HAP-1 (cell line): ENCODE data around the gene GULP1.
"Not testable (repeated sequence)": the region's sequence is repeated elsewhere in the genome, so short reads cannot be mapped to it uniquely, and the experiment has no call there.

Source experiments
- DNase-seq, 2 experiments: peaks; one replicate each; pipeline ENCODE4 v3.0.0-alpha.2; 2016 to 2020; ENCODE audit warnings: low spot score in 2 of 2
- H3K27me3 ChIP-seq: fragments of 250-450 bp; sonication (Bioruptor Pico); 2 replicates; pipeline ENCODE4 v1.5.1; 2020; ENCODE audit warnings: low read depth, mild to moderate bottlenecking, moderate library complexity
- H3K36me3 ChIP-seq: fragments of 250-450 bp; sonication (Bioruptor Pico); replicated peaks from 2 replicates; pipeline ENCODE4 v1.5.1; 2020; ENCODE audit warnings: mild to moderate bottlenecking
- H3K4me1 ChIP-seq: fragments of 250-450 bp; sonication (Bioruptor Pico); 2 replicates; pipeline ENCODE4 v1.5.1; 2020; ENCODE audit warnings: mild to moderate bottlenecking
- H3K4me3 ChIP-seq: fragments of 250-450 bp; sonication (Bioruptor Pico); 2 replicates; pipeline ENCODE4 v1.5.1; 2020; ENCODE audit warnings: mild to moderate bottlenecking, moderate library complexity
- H3K9me3 ChIP-seq: fragments of 250-450 bp; sonication (Bioruptor Pico); 2 replicates; pipeline ENCODE4 v1.5.1; 2020; ENCODE audit warnings: mild to moderate bottlenecking, moderate library complexity
- in situ Hi-C: fragments of 300-500 bp; cut with MboI; formaldehyde crosslinking; loops from 3 replicates; pipeline ENCODE4 v1.14.3; 2020; ENCODE audit warnings: low sequenced_read_pairs, inconsistent platforms, mixed read lengths

The GULP1 gene

DNA sequence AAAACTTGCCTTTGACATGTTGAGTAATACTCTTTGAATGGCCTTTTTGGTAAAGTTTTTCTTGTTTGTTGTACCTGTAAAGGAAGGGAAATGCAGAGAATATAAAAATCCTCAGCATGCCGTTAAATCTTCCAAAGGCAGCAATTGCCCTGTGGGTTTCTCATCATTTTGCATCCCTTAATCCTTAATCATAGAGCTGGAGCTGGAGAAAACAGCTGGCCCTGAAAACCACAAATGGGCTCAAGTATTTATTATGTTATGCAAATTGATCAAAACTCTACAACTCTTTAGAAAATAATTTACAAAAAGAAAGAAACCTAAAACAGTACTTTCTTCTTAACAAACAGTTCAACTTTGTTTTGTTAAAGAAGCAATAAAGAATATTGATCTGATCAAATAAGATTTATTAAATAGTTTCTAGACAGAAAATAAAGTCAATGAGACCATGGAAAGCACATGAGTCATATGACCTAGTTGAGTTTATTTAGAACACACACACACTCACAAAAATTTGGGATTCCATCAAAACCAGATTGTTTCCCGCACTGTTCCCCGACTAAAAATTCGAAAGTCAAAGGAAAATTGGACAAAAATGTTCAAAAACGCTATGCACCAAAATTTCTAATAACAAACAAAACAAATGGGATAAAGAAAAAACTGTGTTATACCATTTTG, 309.0 kb downstream of the GULP1 start:
- peak; percentile 31 to 51 for DNase-seq
- Histone ChIP-seq H3K36me3 (no peaks in the 10 kb centered on the region), H3K27me3 (no peaks in the 10 kb centered on the region), H3K9me3 (no peaks in the 10 kb centered on the region), H3K4me3 (no peak overlapping the region), H3K4me1 (peaks cover 17% of the 10 kb centered on the region)
- in situ Hi-C loops, result no loop called here

DNA sequence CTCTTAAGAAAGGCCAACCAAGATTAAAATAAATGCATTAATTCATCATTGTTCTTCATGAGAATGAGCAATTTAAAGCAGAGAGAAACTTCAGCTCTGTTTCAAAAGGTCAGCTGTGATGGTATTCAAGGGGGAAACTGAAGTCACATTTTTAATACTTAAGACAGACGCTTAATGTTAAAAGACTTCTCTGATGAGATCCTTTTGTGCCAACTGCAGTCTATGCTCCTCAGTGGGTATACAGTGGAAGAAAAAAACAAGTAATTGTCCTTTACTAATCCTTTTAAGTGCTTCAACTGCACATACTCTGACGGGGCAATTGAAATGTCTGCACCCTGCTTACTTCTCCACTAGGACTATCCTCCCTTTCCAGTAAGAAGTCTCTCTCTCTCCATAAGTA, 309.7 kb downstream of the GULP1 start:
- DNase-seq, result peak; percentile 24 to 75
- H3K9me3 ChIP-seq, result no peaks in the 10 kb centered on the region
- no peak overlapping the region for H3K4me3 ChIP-seq
- no peaks in the 10 kb centered on the region for H3K36me3 ChIP-seq
- H3K4me1 ChIP-seq, result peaks cover 17% of the 10 kb centered on the region
- no peaks in the 10 kb centered on the region for H3K27me3 ChIP-seq
- in situ Hi-C loops, result no loop called here

DNA sequence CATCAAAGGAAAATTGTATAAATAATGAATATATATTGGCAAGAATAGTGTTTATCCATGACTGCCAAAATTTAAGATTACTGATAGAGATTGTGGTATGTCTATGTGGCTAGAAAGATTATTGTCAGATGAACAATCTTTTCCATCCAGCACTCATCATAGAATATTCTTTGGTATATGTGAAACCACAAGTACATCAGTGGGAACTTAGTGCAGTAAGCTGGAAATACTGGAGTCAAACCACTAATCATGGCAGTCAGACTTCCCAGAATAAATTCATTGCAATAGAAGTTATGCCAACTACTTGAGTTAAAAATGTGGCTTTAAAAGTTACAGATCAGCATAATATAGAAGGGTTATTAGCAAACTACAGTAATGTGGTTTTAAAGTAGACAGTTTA, 310.3 kb downstream of the GULP1 start:
- Histone ChIP-seq H3K36me3 (no peaks in the 10 kb centered on the region), H3K9me3 (no peaks in the 10 kb centered on the region), H3K4me3 (no peak overlapping the region), H3K4me1 (peaks cover 17% of the 10 kb centered on the region), H3K27me3 (no peaks in the 10 kb centered on the region)
- DNase-seq, result no peak
- in situ Hi-C loops, result no loop called here

DNA sequence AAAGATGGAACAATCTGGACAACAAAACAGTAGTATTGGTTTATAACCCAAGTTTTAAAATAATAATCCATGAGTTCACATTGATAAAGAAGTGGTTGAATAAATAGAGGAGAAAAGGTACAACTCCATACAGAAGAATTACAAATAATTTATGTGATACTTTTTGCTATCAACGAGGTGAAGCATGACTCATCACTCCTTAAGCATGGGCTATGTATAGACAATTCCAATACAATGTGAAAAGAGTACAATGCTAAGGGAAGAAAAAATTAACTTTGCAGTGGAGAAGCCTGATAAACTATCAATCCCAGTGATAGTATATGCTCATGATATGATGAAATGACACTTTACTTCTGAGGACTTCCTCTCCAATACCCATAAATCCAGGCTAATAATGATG, 312.9 kb downstream of the GULP1 start:
- Histone ChIP-seq H3K9me3 (no peaks in the 10 kb centered on the region), H3K4me1 (peaks cover 17% of the 10 kb centered on the region), H3K36me3 (no peaks in the 10 kb centered on the region), H3K4me3 (no peak overlapping the region), H3K27me3 (no peaks in the 10 kb centered on the region)
- in situ Hi-C loops, result no loop called here
- DNase-seq, result no peak

DNA sequence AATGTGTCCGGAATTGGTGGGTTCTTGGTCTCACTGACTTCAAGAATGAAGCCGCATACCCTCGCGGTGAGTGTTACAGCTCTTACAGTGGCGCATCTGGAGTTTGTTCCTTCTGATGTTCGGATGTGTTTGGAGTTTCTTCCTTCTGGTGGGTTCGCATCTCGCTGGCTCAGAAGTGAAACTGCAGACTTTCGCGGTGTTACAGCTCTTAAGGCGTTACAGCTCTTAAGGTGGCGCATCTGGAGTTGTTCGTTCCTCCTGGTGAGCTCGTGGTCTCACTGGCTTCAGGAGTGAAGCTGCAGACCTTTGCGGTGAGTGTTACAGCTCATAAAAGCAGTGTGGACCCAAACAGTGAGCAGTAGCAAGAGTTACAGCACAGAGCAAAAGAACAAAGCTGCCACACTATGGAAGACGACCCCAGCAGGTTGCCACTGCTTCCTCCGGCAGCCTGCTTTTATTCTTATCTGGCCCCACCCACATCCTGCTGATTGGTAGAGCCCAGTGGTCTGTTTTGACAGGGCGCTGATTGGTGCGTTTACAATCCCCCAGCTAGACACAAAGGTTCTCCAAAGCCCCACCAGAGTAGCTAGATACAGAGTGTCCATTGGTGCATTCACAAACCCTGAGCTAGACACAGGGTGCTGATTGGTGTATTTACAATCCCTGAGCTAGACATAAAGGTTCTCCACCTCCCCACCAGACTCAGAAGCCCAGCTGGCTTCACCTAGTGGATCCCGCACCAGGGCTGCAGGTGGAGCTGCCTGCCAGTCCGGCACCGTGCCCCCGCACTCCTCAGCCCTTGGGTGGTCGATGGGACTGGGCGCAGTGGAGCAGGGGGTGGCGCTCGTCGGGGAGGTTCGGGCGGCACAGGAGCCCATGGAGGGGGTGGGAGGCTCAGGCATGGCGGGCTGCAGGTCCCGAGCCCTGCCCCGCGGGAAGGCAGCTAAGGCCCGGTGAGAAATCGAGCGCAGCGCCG, 314.2 kb downstream of the GULP1 start:
- in situ Hi-C loops, result not testable (repeated sequence)

DNA sequence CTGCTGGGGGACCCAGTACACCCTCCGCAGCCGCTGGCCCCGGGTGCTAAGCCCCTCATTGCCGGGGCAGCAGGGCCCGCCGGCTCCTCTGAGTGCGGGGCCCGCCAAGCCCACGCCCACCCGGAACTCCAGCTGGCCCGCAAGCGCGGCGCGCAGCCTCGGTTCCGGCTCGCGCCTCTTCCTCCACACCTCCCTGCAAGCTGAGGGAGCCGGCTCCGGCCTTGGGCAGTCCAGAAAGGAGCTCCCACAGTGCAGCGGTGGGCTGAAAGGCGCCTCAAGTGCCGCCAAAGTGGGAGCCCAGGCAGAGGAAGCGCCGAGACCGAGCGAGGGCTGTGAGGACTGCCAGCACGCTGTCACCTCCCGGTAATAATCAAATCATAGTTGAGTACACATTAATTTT, 314.9 kb downstream of the GULP1 start:
- H3K4me1 ChIP-seq, H3K4me3 ChIP-seq, in situ Hi-C loops, H3K9me3 ChIP-seq, H3K27me3 ChIP-seq, H3K36me3 ChIP-seq, DNase-seq: not testable (repeated sequence)

More for the DNA sequence above, 314.2 kb downstream of the GULP1 start:
- not testable (repeated sequence) for H3K4me3 ChIP-seq, H3K36me3 ChIP-seq, H3K9me3 ChIP-seq, H3K4me1 ChIP-seq, H3K27me3 ChIP-seq, DNase-seq

DNA sequence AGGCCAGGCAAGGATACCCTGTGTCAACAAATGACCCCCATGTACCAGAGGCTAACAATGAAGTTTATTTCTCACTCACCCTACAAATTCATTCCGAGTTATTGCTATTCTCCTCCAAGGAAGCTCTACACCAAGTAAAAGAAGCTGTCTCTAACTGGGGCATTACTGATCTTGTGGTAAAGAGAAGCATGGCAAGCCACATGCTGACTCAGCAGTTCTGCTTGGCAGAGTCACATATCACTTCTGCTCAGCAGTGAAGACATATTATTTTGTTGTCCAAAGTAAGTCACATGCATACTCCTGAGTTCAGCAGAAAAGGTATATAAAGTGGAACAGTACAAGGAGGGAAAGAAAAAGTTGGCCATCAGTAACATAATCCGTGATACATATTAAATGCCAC, 315.8 kb downstream of the GULP1 start:
- DNase-seq, result no peak
- in situ Hi-C loops, result no loop called here
- H3K4me3 ChIP-seq, result no peak overlapping the region
- H3K9me3 ChIP-seq, result no peaks in the 10 kb centered on the region
- no peaks in the 10 kb centered on the region for H3K27me3 ChIP-seq
- H3K4me1 ChIP-seq, result no peaks in the 10 kb centered on the region
- H3K36me3 ChIP-seq, result no peaks in the 10 kb centered on the region

DNA sequence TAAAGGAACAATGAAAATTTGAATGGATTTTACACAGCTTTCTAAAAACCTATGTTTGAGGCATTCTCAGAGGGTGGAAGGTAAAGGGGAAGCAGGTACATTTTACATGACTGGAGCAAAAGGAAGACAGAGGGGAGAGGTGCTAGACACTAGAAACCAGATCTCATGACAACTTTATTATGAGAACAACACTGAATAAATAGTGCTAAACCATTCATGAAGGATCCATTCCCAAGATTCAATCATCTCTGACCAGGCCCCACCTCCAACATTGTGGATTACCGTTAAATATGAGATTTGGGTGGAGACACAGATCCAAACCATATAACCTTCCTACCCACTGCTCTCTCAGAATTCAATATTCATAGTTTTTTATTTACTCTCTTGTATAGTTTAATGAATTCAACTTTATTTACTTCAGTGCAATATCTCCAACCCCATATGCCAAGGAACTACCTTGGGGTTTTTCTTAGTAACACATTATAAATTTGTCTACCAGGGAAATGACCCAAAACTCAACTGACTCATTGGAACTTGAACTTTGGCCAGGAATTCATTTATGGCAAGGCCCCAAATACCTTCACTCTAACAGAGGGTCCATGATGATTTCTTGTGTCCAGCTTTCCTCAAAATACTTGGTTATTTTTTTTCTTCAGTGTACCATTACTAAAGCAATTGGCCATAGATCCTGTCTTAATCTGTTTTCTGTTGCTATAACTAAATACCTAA, 317.8 kb downstream of the GULP1 start:
- in situ Hi-C loops, result no loop called here
- DNase-seq, result no peak
- no peaks in the 10 kb centered on the region for H3K36me3 ChIP-seq

DNA sequence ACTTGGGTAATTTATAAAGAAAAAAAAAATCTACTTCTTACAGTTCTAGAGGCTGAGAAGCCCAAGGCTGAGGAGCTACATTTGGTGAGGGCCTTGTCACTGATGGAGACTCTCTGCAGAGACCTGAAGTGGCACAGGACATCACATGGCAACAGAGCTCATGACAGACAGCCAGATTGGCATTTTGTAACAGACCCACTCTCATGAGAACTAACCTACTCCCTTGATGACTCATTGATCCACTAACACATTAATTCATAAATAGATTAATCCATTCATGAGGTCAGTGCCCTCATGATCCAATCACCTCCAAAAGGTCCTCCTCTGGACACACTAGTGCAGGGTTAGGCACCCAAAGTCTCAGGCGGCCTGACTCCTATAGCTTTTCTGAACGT, 318.4 kb downstream of the GULP1 start:
- no peaks in the 10 kb centered on the region for H3K4me1 ChIP-seq
- H3K27me3 ChIP-seq, result no peaks in the 10 kb centered on the region
- in situ Hi-C loops, result no loop called here
- no peaks in the 10 kb centered on the region for H3K9me3 ChIP-seq
- H3K4me3 ChIP-seq, result no peak overlapping the region
- H3K36me3 ChIP-seq, result no peaks in the 10 kb centered on the region
- DNase-seq, result no peak

More for the DNA sequence above, 317.8 kb downstream of the GULP1 start:
- no peaks in the 10 kb centered on the region for H3K27me3 ChIP-seq
- no peak overlapping the region for H3K4me3 ChIP-seq
- no peaks in the 10 kb centered on the region for H3K9me3 ChIP-seq
- H3K4me1 ChIP-seq, result no peaks in the 10 kb centered on the region

DNA sequence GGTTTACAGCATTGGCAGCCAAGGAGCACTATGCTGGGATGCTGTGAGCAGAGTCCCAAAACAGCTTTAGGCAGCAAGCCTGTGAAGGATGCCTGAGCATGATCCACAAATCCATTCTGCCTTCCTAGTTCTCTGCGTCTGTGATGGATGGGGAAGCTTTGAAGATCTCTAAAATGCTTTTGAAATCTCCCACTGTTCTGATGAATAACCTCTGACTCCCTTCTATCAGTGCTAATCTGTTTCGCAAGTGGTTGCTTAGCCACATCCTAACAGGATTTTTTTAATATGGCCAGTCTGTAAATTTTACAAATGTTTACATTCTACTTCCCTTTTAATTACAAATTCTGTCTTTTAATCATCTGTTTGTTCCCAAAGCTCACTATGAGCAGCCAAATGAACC, 319.2 kb downstream of the GULP1 start:
- H3K4me3 ChIP-seq, result no peak overlapping the region
- no peak for DNase-seq
- in situ Hi-C loops, result no loop called here
- no peaks in the 10 kb centered on the region for H3K4me1 ChIP-seq
- no peaks in the 10 kb centered on the region for H3K9me3 ChIP-seq
- H3K27me3 ChIP-seq, result no peaks in the 10 kb centered on the region
- no peaks in the 10 kb centered on the region for H3K36me3 ChIP-seq

DNA sequence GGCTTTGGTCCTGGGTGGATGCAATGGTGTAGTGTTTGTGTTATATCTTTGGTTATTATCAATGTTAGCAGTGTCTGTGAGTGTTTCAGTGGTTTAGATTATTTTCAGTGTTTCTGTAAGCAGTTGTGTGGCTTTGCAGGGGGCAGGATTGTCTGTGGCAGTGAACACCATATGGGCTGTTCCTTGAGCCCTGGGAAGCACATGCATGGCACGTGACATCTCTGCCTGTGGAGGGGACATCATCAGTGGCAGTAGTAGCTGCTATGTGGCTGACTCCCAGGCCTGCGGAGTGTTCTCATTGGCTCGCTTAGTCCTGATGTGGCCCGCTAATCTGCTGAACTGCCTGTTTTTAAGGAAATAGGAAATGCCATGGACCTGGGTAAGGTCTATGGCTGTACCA, 327.5 kb downstream of the GULP1 start:
- DNase-seq, result no peak
- Histone ChIP-seq H3K4me3 (no peak overlapping the region), H3K4me1 (no peaks in the 10 kb centered on the region), H3K9me3 (no peaks in the 10 kb centered on the region), H3K27me3 (no peaks in the 10 kb centered on the region), H3K36me3 (no peaks in the 10 kb centered on the region)
- in situ Hi-C loops, result no loop called here

DNA sequence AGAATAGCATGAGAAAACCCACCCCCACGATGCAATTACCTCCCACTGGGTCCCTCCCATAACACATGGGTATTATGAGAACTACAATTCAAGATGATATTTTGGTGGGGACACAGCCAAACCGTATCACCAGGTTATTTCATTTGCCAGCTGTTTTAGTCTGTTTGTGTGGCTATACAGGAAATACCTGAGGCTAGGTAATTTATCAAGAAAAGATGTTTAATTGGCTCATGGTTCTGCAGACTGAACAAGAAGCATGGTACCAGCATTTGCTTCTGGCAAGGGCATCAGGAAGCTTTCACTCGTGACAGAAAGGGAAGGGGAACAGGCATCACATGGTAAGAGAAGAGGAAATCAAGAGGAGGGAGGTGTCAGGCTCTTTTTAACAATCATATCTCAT, 329.2 kb downstream of the GULP1 start:
- no peaks in the 10 kb centered on the region for H3K9me3 ChIP-seq
- no peaks in the 10 kb centered on the region for H3K27me3 ChIP-seq

DNA sequence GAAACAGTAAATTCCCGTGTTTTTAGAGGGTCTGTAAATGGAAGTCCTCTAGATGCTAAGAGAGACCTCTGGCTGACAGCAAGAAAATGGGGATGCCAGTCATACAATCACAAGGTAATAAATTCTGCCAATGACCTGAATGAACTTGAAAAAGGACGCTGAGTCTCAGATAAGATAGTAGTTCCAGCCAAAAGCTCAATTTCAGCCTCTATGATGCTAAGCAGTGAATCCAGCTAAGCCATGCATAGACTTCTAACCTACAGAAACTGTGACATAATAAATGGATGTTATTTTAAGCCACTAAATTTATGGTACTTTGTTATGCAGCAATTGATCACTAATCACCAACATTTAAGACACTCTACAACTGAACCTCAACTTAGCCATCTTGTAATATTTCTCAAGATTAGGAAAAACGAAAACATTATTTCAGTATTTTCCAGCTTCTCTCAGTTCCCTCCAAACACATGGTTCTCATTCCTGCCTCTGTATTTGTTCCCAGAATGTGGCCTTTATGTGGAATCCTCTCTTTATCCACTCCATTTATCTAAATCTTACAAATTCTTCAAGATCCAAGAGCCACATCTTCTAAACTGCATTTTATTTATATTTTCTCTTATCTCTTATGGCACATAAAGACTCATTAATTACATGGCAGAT, 331.1 kb downstream of the GULP1 start:
- Histone ChIP-seq H3K9me3 (no peaks in the 10 kb centered on the region), H3K4me3 (no peak overlapping the region), H3K27me3 (no peaks in the 10 kb centered on the region), H3K36me3 (no peaks in the 10 kb centered on the region), H3K4me1 (peaks cover 2% of the 10 kb centered on the region; the same call in 1 of the 2 replicates)
- in situ Hi-C loops, result no loop called here
- DNase-seq, result no peak

More for the DNA sequence above, 329.2 kb downstream of the GULP1 start:
- Histone ChIP-seq H3K36me3 (no peaks in the 10 kb centered on the region), H3K4me1 (no peaks in the 10 kb centered on the region), H3K4me3 (no peak overlapping the region)
- no peak for DNase-seq
- in situ Hi-C loops, result no loop called here
